Measurements from ENCODE around the gene EMP2. TPM values are rescaled to one million over a fixed set of nuclear protein-coding genes. Genes with fewer than 3 reads are reported as not detected.

Gene EMP2
- total and polyA plus RNA-seq, 4 experiments from 2014 or later: not detected

DNA sequence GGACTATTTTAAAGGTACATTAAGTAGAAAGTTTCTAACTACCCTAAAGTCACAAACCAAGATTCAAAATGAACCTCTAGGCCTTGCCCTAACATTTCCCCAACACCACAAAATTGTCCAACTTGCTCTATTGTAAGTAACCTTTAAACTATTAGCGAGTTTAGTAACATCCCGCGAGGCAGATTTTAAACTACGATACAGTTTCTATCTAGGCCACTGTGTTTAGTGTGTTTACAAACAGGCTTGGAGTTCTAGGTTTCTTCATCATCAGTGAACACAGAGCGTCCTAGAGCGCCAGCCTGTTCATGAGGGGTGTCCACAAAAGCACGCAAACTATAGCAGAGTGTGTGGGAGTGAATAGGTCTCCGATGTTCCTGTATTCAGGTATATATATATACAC is 51.8 kb downstream of the EMP2 start:
- no peaks in the 10 kb centered on the region for H3K9me3 ChIP-seq (ENCODE audit: control insufficient read depth in 1 of 2, low read length in 2 of 2)
- no peaks in the 10 kb centered on the region for H3K4me1 ChIP-seq (ENCODE audit: insufficient read depth, low read length)
- ChIA-PET POLR2A (ENCODE audit: partially characterized antibody) (no interaction called here), CTCF (ENCODE audit: partially characterized antibody) (no interaction called here)
- no peak overlapping the region for H3K4me3 ChIP-seq (ENCODE audit: low read length in 2 of 2)
- no peak overlapping the region for H3K27ac ChIP-seq (ENCODE audit: low read depth, low read length)
- intact Hi-C loops (cut with micrococcal nuclease): no loop called here
- no peak overlapping the region for H3K4me3 Mint-ChIP-seq
- no peaks in the 10 kb centered on the region for H3K27me3 ChIP-seq (ENCODE audit: insufficient read depth, low read length)
- no peaks in the 10 kb centered on the region for H3K4me1 Mint-ChIP-seq
- no peaks in the 10 kb centered on the region for H3K27me3 Mint-ChIP-seq
- H3K27ac Mint-ChIP-seq: no peak overlapping the region
- no peaks in the 10 kb centered on the region for H3K36me3 Mint-ChIP-seq
- no peaks in the 10 kb centered on the region for H3K9me3 Mint-ChIP-seq
- no peaks in the 10 kb centered on the region for H3K36me3 ChIP-seq (ENCODE audit: insufficient read depth, low read length)
- no peak for DNase-seq

DNA sequence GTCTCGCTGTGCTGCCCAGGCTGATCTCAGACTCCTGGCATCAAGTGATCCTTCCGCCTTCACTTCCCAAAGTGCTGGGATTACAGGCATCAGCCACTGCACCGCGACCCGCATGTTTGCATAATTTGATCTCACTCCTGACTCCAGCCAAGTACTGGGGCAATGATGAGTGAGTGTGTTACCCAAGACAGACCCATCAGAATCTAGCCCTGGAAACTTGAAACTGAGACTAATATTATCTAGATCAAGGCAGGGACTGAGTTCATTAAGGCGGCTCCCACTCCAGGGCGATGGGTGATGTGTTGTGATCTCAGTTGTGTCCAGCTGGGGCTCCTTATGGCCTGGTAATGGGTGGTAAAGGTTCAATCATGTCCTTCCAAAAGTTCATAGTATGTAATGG is 53.4 kb downstream of the EMP2 start:
- no peak for DNase-seq
- H3K36me3 Mint-ChIP-seq: no peaks in the 10 kb centered on the region
- H3K9me3 ChIP-seq (ENCODE audit: control insufficient read depth in 1 of 2, low read length in 2 of 2): no peaks in the 10 kb centered on the region
- no peaks in the 10 kb centered on the region for H3K27me3 ChIP-seq (ENCODE audit: insufficient read depth, low read length)
- CTCF ChIA-PET (ENCODE audit: partially characterized antibody): interaction anchor here (1.0 kb wide), 1 partner anchor 12 kb away, joined by 3 read pairs; no protein-coding TSS in a partner anchor
- no peaks in the 10 kb centered on the region for H3K27me3 Mint-ChIP-seq
- no peak overlapping the region for H3K27ac ChIP-seq (ENCODE audit: low read depth, low read length)
- H3K4me1 ChIP-seq (ENCODE audit: insufficient read depth, low read length): no peaks in the 10 kb centered on the region
- H3K9me3 Mint-ChIP-seq: no peaks in the 10 kb centered on the region
- H3K4me3 ChIP-seq (ENCODE audit: low read length in 2 of 2): no peak overlapping the region
- POLR2A ChIA-PET (ENCODE audit: partially characterized antibody): no interaction called here
- H3K4me3 Mint-ChIP-seq: no peak overlapping the region
- H3K4me1 Mint-ChIP-seq: peaks cover 0 to under 1% (median 0%) of the 10 kb centered on the region in 4 donors
- intact Hi-C loops (cut with micrococcal nuclease): no loop called here
- H3K36me3 ChIP-seq (ENCODE audit: insufficient read depth, low read length): no peaks in the 10 kb centered on the region
- no peak overlapping the region for H3K27ac Mint-ChIP-seq

DNA sequence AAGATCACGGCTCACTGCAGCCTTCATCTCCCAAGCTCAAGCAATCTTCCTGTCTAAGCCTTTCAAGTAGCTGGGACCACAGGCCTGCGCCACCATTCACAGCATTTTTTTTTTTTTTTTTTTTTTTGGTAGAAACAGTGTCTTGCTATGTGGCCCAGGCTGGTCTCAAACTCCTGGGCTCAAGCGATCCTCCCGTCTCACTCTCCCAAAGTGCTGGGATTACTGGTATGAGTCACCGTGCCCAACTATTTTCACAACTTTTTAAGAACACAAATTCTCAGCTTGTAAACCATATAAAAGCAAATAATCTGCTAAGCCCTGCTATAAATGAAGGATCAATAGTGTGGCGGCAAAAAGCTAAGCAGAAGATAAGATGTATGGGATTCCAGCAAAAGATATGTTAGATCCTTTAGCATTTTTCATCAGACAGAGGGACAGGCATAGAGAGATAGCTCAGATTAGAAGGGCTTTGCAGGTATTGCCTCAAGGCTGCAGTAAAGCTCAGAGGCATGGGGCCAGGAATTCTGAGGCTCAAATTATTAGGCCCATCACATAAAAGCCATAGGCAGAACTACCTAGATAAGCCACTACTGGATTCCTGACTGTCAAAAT is 55.1 kb downstream of the EMP2 start:
- CTCF ChIA-PET (ENCODE audit: partially characterized antibody): interaction anchor here (0.8 to 3.3 kb wide), 7 partner anchors 10 to 394 kb away, joined by 3 to 25 read pairs (median 4); no protein-coding TSS in a partner anchor

DNA sequence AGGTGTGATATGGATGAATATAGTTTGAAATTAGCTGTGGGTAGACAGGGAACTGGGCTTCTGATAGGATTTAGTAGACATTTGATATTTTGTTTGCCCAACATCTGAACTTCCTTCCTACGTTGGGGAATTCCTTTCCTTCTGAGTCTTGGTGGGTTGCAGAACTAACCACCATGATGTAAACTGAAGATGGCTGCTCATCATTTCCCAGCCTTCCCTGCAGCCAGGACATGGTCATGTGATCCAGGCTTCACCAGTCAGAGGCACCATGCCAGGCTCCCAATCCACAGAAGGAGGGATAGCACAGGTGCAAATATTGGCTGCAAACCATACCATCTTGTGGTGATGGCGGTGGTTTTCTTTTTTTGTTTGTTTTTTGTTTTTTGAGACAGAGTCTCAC is 57.4 kb downstream of the EMP2 start:
- no peak overlapping the region for H3K27ac Mint-ChIP-seq
- Histone ChIP-seq H3K36me3 (ENCODE audit: insufficient read depth, low read length) (no peaks in the 10 kb centered on the region), H3K27me3 (ENCODE audit: insufficient read depth, low read length) (no peaks in the 10 kb centered on the region), H3K4me1 (ENCODE audit: insufficient read depth, low read length) (no peaks in the 10 kb centered on the region), H3K27ac (ENCODE audit: low read depth, low read length) (no peak overlapping the region), H3K4me3 (ENCODE audit: low read length in 2 of 2) (no peak overlapping the region), H3K9me3 (ENCODE audit: control insufficient read depth in 1 of 2, low read length in 2 of 2) (no peaks in the 10 kb centered on the region)
- no peaks in the 10 kb centered on the region for H3K36me3 Mint-ChIP-seq
- H3K4me3 Mint-ChIP-seq: no peak overlapping the region
- H3K27me3 Mint-ChIP-seq: peaks cover 0 to 2% of the 10 kb centered on the region in 2 donors
- H3K9me3 Mint-ChIP-seq: no peaks in the 10 kb centered on the region
- ChIA-PET CTCF (ENCODE audit: partially characterized antibody) (interaction anchor here (0.6 to 5.1 kb wide), 15 partner anchors 7 to 395 kb away, joined by 3 to 64 read pairs (median 4); no protein-coding TSS in a partner anchor), POLR2A (ENCODE audit: partially characterized antibody) (no interaction called here)
- intact Hi-C loops (cut with micrococcal nuclease): no loop called here
- H3K4me1 Mint-ChIP-seq: peaks cover 0 to 4% (median 2%) of the 10 kb centered on the region in 4 donors
- no peak for DNase-seq

More for the DNA sequence above, 55.1 kb downstream of the EMP2 start:
- no peaks in the 10 kb centered on the region for H3K27me3 ChIP-seq (ENCODE audit: insufficient read depth, low read length)
- DNase-seq: no peak
- Mint-ChIP-seq H3K4me3 (no peak overlapping the region), H3K36me3 (no peaks in the 10 kb centered on the region), H3K9me3 (no peaks in the 10 kb centered on the region), H3K27me3 (peaks cover 0 to 2% of the 10 kb centered on the region in 2 donors), H3K4me1 (peaks cover 0 to 4% (median 2%) of the 10 kb centered on the region in 4 donors), H3K27ac (no peak overlapping the region)
- POLR2A ChIA-PET (ENCODE audit: partially characterized antibody): no interaction called here
- H3K4me3 ChIP-seq (ENCODE audit: low read length in 2 of 2): no peak overlapping the region
- no peaks in the 10 kb centered on the region for H3K4me1 ChIP-seq (ENCODE audit: insufficient read depth, low read length)
- intact Hi-C loops (cut with micrococcal nuclease): no loop called here
- H3K9me3 ChIP-seq (ENCODE audit: control insufficient read depth in 1 of 2, low read length in 2 of 2): no peaks in the 10 kb centered on the region
- H3K36me3 ChIP-seq (ENCODE audit: insufficient read depth, low read length): no peaks in the 10 kb centered on the region
- H3K27ac ChIP-seq (ENCODE audit: low read depth, low read length): no peak overlapping the region

DNA sequence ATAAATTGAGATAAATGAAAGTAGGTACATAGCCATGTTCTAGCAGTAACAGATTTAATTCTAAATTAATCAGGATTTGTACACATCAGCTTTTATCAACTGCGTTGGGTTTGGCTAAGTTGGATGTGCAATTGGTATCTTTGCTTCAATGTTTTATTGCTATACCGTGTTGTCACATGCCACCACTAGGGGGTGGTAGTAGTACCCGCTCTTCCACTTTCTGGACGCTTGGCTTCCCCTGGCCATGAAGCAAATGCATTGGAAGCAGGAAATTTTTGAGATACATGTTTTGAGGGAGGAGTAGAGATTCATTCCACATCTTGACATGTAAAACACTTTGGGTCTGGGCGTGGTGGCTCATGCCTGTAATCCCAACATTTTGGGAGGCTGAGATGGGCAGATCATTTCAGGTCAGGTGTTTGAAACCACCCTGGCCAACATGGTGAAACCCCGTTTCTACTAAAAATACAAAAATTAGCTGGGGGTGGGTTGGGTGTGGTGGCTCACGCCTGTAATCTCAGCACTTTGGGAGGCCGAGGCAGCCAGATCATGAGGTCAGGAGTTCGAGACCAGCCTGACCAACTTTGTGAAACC is 58.6 kb downstream of the EMP2 start:
- Mint-ChIP-seq H3K4me1 (peaks cover 0 to 4% (median 2%) of the 10 kb centered on the region in 4 donors), H3K27ac (no peak overlapping the region), H3K9me3 (no peaks in the 10 kb centered on the region), H3K36me3 (no peaks in the 10 kb centered on the region), H3K4me3 (no peak overlapping the region), H3K27me3 (peaks cover 0 to 2% of the 10 kb centered on the region in 2 donors)
- H3K4me3 ChIP-seq (ENCODE audit: low read length in 2 of 2): no peak overlapping the region
- no peaks in the 10 kb centered on the region for H3K4me1 ChIP-seq (ENCODE audit: insufficient read depth, low read length)
- H3K27me3 ChIP-seq (ENCODE audit: insufficient read depth, low read length): no peaks in the 10 kb centered on the region
- no peak overlapping the region for H3K27ac ChIP-seq (ENCODE audit: low read depth, low read length)
- ChIA-PET POLR2A (ENCODE audit: partially characterized antibody) (no interaction called here), CTCF (ENCODE audit: partially characterized antibody) (interaction anchor here (0.9 to 5.1 kb wide), 15 partner anchors 8 to 397 kb away, joined by 3 to 64 read pairs (median 4); no protein-coding TSS in a partner anchor)
- intact Hi-C loops (cut with micrococcal nuclease): loop anchor here (1.0 kb wide), 1 partner anchor 216 kb away; no protein-coding TSS in a partner anchor
- no peaks in the 10 kb centered on the region for H3K36me3 ChIP-seq (ENCODE audit: insufficient read depth, low read length)
- H3K9me3 ChIP-seq (ENCODE audit: control insufficient read depth in 1 of 2, low read length in 2 of 2): no peaks in the 10 kb centered on the region
- DNase-seq: peak in 3 of 5 donors; percentile 34 to 42 (median 37)

DNA sequence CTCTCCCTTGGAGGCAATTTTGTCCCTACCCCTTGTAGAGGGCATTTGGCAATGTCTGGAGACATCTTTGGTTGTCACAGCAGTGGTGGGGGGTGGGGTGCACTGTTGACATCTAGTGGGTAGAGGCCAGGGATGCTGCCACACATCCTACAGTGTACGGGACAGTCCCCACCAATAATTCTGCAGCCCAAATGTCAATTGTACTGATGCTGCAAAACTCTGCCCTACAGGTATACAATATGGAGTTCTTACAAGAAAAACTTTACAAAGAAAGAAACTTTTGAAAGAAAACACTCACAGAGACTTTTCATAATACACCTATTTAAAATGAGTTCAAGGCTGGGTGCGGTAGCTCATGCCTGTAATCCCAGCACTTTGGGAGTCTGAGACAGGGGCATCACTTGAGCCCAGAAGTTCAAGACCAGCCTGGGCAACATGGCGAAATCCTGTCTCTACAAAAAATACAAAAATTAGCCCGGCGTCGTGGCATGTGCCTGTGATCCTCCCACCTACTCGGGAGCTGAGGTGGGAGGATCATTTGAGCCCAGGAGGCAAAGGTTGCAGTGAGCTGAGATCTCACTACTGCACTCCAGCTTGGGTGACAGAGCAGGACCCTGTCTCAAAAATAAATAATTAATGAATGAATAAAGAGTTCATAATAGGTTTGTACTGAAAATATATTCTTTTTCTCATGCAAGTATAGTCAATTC is 59.4 kb downstream of the EMP2 start:
- H3K4me1 Mint-ChIP-seq: peaks cover 0 to 4% (median 2%) of the 10 kb centered on the region in 4 donors
- H3K4me3 Mint-ChIP-seq: no peak overlapping the region
- no peak overlapping the region for H3K27ac ChIP-seq (ENCODE audit: low read depth, low read length)
- ChIA-PET POLR2A (ENCODE audit: partially characterized antibody) (no interaction called here), CTCF (ENCODE audit: partially characterized antibody) (interaction anchor here (0.9 to 5.1 kb wide), 8 partner anchors 7 to 398 kb away, joined by 3 to 64 read pairs (median 4); no protein-coding TSS in a partner anchor)
- intact Hi-C loops (cut with micrococcal nuclease): loop anchor here (1.0 kb wide), 1 partner anchor 216 kb away; no protein-coding TSS in a partner anchor
- H3K27me3 ChIP-seq (ENCODE audit: insufficient read depth, low read length): no peaks in the 10 kb centered on the region
- H3K27ac Mint-ChIP-seq: no peak overlapping the region
- peaks cover 0 to 2% of the 10 kb centered on the region in 2 donors for H3K27me3 Mint-ChIP-seq
- no peaks in the 10 kb centered on the region for H3K36me3 Mint-ChIP-seq
- H3K36me3 ChIP-seq (ENCODE audit: insufficient read depth, low read length): no peaks in the 10 kb centered on the region
- H3K9me3 Mint-ChIP-seq: no peaks in the 10 kb centered on the region
- no peaks in the 10 kb centered on the region for H3K4me1 ChIP-seq (ENCODE audit: insufficient read depth, low read length)
- no peaks in the 10 kb centered on the region for H3K9me3 ChIP-seq (ENCODE audit: control insufficient read depth in 1 of 2, low read length in 2 of 2)
- DNase-seq: no peak
- H3K4me3 ChIP-seq (ENCODE audit: low read length in 2 of 2): no peak overlapping the region
